NB4 (cell line): ENCODE measurements around the gene HNRNPAB.

ENCODE experiments used
- DNase-seq: peaks from one replicate; pipeline ENCODE4 v3.0.0; 2010; ENCODE audit warnings: low read depth
- H3K4me3 ChIP-seq: one replicate; pipeline ENCODE4 v1.5.1; 2011; ENCODE audit warnings: mild to moderate bottlenecking, low read depth, low read length, moderate library complexity
- MYC ChIP-seq: IDR thresholded peaks from 2 replicates; pipeline ENCODE4 v1.6.1; 2011; ENCODE audit warnings: low read depth, low read length
- POLR2A ChIP-seq: IDR thresholded peaks from 2 replicates; pipeline ENCODE4 v1.6.1; 2011; ENCODE audit warnings: mild to moderate bottlenecking; ENCODE audit not compliant: insufficient read length; ENCODE audit errors: extremely low read depth
- TF ChIP-seq, protein P1 (sequence below): IDR thresholded peaks from one replicate; pipeline ENCODE4 v1.5.1; 2012; ENCODE audit warnings: low read depth, low read length
- TF ChIP-seq, protein P2 (sequence below): IDR thresholded peaks from 2 replicates; pipeline ENCODE4 v1.6.1; 2011; ENCODE audit warnings: low read depth, low read length

HNRNPAB gene

DNA sequence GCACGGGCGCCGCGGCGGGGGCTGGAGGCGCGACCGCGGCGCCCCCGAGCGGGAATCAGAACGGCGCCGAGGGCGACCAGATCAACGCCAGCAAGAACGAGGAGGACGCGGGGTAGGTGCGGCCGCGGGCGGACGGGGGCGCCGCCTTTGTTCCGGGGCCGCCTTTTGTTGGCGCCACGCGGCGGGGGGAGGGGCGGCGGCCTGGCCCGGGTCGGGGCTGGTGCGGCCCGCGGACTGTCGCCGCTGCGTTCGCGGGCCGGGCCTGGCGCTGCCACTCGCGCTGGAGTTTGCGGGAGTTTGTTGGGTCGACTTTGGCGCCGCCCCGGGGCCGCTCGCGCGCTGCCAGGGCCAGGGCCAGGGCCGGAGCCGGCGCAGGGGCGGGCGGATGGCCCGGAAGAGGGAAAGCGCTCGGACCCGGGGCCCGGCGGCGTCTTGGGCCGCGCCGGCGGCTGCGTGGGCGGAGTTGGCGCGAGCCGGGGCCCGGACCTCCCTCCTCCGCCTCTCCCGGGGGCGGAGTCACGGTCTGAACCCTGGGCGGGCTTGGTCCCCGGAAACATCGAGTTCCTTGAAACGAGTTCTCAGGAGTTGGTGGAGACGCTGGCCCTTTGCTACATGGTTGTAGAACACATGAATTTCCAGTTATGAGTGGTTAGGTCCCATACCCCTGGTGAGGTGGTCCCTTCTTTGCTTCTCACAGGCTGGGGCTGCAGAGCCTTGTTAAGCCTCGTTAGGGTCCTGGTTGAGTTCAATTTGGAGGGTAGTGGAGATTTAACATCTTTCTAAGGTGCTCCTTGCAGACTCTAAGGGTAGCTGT is 809 bp downstream of the HNRNPAB start:
- peak; percentile 88 for DNase-seq
- TF ChIP-seq, protein P1, sequence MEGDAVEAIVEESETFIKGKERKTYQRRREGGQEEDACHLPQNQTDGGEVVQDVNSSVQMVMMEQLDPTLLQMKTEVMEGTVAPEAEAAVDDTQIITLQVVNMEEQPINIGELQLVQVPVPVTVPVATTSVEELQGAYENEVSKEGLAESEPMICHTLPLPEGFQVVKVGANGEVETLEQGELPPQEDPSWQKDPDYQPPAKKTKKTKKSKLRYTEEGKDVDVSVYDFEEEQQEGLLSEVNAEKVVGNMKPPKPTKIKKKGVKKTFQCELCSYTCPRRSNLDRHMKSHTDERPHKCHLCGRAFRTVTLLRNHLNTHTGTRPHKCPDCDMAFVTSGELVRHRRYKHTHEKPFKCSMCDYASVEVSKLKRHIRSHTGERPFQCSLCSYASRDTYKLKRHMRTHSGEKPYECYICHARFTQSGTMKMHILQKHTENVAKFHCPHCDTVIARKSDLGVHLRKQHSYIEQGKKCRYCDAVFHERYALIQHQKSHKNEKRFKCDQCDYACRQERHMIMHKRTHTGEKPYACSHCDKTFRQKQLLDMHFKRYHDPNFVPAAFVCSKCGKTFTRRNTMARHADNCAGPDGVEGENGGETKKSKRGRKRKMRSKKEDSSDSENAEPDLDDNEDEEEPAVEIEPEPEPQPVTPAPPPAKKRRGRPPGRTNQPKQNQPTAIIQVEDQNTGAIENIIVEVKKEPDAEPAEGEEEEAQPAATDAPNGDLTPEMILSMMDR = no peak
- TF ChIP-seq, protein P2, sequence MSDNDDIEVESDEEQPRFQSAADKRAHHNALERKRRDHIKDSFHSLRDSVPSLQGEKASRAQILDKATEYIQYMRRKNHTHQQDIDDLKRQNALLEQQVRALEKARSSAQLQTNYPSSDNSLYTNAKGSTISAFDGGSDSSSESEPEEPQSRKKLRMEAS = 0 out of 2 replicates have a peak, but pooled peaks have one; percentile 9
- TF ChIP-seq MYC (peak; percentile 11; the same call in 1 of the 2 replicates), POLR2A (peak; percentile 16)
- peak overlapping the region; percentile 91 for H3K4me3 ChIP-seq

DNA sequence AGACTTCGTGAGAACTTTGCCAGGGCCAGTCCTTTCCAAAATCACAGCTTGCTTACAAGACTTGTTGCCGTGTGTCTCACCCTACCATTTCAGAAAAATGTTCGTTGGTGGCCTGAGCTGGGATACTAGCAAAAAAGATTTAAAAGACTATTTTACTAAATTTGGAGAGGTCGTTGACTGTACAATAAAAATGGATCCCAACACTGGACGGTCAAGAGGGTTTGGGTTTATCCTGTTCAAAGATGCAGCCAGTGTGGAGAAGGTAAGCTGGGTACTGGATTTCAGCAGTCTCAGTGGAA is 1.4 kb downstream of the HNRNPAB start:
- H3K4me3 ChIP-seq = peak overlapping the region; percentile 91
- no peak for DNase-seq
- TF ChIP-seq, protein P2 = no peak
- TF ChIP-seq MYC = no peak
- TF ChIP-seq POLR2A = no peak
- TF ChIP-seq, protein P1 = no peak

DNA sequence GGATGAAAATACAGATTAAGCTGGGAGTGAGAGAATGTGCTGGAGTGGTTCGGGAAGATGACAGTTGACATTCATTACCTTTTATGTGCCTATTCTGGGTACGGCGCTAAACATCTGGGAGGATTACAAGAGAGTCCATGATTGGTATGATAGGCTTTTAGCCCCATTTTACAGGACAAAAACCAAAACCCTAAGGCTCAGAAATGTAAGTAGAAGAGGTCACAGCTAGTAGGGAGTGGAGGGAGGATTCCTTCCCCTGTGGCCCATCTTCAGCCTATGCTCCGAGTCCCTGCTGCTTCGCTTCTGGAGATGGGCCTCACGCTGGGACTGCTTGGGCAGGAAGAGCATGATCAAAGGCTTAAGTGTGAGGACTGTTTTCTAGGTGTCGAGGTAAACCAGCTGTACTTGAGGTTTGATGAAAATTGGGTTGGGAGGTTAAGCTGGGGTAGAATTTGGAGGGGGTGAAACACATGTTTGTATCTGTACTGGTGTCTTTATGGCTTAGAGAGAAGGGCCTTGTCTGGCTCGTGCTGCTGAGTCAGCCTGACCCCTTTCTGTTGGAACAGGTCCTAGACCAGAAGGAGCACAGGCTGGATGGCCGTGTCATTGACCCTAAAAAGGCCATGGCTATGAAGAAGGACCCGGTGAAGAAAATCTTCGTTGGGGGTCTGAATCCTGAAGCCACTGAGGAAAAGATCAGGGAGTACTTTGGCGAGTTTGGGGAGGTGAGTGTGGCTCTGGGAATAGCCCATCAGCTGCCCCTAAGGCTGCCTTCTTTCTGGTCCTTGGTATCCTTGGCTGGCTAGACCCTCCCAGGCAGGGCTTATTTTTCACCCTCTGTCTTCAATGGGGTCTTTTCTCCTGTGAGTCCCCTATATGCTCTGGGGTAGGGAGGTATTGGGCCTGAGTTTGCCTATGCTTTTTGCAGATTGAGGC is 2.1 kb downstream of the HNRNPAB start:
- H3K4me3 ChIP-seq = peak overlapping the region; percentile 91
- DNase-seq = no peak
- TF ChIP-seq, protein P1 = no peak
- no peak for TF ChIP-seq MYC

DNA sequence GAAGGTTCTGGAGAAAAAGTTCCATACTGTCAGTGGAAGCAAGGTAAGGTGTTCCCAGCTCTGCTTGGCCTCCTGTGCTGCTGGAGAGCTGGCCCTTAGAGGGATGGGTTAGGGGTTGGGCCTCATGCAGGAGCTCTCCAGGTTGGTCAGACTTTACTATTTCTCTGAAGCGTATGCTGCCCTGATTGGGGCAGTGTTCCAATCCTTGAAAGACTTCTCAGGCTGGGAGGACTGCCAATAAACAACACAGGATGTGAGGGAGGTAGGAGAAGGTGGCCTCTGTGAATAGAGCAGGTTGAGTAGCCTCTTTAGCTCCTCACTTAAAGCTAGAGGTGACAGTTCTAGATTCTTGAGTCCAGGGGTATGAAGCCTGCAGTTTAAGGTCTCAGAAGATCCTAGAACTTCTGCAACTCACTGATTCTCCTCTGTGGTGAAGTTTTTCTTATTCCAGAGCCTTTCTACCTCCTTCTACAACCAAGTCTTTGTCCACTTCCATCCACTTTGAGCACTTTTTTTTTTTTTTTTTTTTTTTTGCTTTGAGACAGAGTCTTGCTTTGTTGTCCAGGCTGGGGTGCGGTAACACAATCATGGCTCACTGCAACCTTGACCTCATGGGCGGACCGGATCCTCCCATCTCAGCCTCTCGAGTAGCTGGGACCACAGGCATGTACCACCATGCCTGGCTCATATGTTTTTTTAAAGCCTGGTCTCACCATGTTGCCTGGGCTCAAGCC is 3.0 kb downstream of the HNRNPAB start:
- TF ChIP-seq POLR2A = no peak
- TF ChIP-seq MYC = no peak
- TF ChIP-seq, protein P1 = no peak
- TF ChIP-seq, protein P2 = no peak
- DNase-seq = no peak
- peak overlapping the region; percentile 91 for H3K4me3 ChIP-seq

DNA sequence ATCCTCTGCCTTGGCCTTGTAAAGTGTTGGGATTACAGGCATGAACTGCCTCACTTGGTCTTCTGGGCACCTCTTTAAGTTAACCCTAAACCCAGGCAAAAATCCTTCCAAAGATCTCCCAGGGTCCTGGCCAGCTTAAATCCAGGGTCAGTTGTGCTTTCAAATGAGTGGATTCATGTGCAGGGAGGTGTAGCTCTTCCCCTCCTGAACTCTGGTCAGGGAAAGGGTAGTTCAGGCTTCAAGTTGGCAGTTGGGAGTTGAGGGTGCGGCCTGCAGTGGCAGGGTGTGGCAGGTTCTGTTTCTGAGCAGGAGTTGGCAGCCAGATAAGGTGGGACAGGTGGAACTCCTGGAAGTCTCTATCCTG is 3.6 kb downstream of the HNRNPAB start:
- DNase-seq = no peak
- peak overlapping the region; percentile 91 for H3K4me3 ChIP-seq
- TF ChIP-seq, protein P2 = no peak
- no peak for TF ChIP-seq MYC
- TF ChIP-seq, protein P1 = no peak
- TF ChIP-seq POLR2A = no peak
